Stimulated activated CD8-positive, alpha-beta memory T cell treated with anti-CD3 and anti-CD28 coated beads, Interleukin-12 subunit alpha, Interleukin-12 subunit beta, amount 100 ng/mL, for 1 hour (primary cell): Measurements from ENCODE around the gene DPM3.
A peak's percentile ranks its signal among the peaks of the same experiment; 100 is the strongest.
"Not testable (repeated sequence)": the region's sequence is repeated elsewhere in the genome, so short reads cannot be mapped to it uniquely, and the experiment has no call there.

Source experiments
- DNase-seq: peaks from one replicate; pipeline ENCODE4 v3.0.0-alpha.2; 2020; ENCODE audit warnings: low read depth

DPM3 gene

DNA sequence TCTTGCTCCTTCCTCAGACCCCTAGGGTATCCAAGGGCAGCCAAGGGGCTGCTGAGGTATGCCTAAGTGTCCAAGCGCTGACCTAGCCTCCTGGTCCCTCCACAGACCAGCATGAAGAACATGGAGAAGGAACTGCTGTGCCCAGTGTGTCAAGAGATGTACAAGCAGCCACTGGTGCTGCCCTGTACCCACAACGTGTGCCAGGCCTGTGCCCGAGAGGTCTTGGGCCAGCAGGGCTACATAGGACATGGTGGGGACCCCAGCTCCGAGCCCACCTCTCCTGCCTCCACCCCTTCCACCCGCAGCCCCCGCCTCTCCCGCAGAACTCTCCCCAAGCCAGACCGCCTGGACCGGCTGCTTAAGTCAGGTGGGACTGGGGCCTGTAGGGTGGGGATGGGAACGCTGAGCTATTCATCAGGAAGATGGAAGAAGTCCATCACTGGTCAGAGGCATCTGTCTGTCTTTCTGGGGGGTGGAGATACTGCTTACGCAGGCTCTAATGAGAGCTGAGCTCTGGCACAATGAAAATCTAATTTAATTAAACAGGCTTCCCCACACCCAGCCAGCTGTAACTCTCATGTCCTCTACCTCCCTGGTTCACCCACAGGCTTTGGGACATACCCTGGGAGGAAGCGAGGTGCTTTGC lies 35.1 kb upstream of the DPM3 start:
- no peak for DNase-seq

DNA sequence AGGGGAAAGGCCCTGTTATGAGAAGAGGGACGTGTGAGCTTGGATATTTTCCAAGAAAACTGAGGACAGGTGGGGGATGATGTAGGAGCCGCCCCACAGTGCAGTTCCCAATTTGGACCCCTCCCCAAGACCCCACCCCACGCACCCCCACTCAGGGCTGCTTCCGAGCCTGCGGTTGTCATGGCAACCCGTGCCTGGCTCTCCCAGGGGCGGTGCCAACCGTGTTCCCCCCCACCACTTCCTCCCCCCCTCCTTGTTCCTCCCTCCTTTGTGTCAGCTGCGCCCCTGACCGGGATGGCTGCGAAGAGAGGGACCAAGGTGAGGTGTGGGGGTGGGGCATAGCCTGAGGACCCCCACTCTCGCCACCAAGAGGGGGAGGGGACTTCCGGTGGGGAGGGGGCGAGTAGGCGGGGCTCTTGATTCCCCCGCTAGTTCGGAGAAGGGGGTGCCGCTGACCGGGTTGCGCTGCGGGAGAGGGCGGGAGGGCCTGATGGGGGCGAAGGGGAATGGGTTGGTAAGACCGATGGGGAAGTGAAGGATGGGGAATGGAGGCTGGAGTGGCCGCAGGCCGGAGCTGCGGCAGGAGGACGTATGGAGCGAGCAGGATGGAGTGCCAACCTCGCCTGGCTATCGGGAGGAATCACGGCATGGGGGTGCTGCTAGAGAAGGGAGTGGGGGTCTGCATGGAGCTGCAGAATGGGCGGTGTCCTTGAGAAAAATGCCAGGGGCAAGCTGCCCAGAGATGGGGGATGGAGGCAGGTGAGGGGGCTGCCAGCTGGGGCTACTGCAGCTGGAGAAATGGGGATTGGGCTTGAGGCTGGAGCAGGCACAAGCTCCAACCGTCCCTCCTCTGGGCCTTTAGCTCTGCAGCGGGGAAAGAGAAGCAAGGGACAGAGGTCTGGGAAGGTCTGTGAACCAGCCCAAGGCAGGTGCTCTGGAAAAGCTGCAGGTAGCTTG lies 34.3 kb upstream of the DPM3 start:
- DNase-seq = no peak

DNA sequence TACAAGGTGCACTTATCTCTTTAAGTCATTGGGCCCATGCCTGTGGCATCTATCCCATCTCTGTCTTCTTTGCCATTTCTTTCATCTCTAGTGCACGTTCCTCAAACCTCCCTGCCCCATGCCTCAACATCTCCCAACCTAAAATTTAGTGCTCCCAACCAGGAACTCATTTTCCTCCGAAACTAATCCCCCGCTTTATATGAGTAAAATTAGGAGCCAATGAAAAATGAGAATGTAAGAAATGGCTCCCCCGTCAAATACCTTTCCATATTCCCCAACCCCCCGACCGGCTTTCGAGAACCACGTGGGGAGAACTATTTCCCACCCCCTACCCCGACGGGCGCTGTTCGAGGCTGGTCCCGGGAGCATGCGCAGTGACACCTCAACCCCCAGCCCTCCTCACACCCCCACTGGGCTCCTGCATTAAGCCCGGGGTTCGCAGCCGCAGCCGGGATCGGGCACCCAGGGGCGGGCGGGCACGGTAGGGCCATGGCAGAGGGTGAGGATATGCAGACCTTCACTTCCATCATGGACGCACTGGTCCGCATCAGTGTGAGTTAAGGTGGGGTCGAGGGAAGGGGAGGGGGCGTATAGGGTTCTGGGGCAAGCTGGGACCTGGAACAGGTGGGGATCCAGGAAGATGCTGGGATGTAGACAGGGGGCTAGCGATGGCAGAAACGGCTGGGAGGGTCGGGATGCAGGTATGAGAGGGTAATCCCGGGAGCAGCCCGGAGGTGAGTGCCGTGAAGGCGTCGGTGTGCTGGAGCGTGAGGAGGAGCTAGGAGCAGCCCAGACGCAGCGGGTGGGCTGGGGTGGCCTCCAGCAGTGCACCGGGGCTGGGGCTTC lies 33.4 kb upstream of the DPM3 start, which contains the start of gene TRIM46:
TSS of gene TRIM46 (plus strand) at position 372 of the 846 bp plus-strand sequence. CDS start at position 490, 118 bp downstream.
- no peak for DNase-seq

DNA sequence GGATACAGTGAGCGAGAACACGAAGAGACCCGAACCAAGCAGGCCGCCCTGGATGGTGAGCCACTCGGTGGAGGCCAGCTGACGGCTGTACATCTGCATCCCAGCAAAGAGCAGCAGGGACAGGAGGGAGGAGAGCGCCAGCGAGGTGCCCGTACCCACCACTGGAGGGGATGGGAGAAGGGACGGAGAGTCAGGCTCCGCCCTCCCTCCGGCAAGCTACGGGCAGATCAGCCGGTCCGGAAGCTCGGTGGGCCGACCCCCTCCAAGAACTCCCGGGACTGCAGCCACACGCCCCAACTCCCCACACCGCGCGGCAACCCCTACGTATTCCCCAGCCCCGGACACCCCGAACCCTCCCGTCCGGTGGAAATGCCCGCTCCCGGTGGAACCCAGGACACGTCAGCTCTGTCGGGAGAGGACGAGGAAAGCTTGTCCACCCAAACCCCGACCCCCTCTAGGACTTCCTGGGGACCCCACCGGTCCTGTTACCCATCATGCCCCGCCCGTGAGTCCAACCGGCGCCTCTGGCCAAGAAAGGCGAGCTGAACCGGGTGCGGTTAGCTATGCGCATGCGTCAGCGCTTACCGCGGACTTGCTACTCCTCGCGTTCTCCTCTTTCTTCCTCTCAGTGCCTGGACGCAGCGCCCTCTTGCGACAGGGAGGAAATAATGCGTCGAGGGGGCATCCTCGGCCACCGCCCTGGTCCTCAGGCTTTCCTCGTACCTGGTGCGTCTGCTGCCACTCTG lies 32.6 kb upstream of the DPM3 start, which contains the start of gene KRTCAP2:
TSS of gene KRTCAP2 (minus strand) at position 573 of the 746 bp plus-strand sequence. CDS start at position 493, 80 bp downstream.
- peak; percentile 92 for DNase-seq

DNA sequence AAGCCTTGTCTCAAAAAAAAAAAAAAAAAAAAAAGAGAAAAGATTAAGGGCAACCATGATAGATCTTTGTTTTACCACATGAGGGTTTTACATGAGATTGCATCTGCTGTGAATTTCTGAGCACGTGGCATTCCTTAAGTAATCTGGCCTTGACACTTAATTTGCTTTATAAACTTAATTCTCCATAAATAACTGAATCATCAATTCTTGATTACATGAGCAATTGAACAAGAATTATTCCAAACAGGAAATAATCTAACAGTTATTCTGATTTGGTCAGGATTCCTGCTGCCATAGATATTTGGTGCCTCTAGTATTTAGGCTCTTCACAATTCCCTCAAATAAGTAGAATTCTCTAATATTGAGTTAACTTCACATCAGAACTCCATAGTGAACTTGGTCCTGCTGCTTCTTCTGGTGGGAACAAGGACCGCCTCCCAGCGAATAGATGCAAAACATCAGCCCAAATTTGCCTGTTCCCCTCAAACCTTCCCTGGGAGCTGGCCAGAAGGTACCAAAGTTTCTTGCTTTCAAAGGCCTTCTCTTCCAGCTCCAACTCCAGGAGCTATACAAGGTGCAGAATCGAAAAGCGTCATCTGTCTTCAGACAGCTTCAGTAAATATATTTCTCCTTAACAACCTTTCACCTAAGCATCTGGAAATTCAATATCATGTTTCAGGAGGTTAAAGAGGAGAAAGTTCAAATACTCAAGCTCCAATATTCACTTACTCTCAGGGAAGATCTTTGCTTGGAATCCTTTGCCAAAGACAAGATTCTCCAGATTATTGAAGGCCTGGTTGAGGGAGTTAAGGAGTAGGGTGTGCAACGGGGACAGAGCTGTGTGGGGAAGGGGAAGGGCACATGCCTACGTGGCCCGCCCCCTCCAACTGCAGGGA lies 31.8 kb upstream of the DPM3 start:
- no peak for DNase-seq

DNA sequence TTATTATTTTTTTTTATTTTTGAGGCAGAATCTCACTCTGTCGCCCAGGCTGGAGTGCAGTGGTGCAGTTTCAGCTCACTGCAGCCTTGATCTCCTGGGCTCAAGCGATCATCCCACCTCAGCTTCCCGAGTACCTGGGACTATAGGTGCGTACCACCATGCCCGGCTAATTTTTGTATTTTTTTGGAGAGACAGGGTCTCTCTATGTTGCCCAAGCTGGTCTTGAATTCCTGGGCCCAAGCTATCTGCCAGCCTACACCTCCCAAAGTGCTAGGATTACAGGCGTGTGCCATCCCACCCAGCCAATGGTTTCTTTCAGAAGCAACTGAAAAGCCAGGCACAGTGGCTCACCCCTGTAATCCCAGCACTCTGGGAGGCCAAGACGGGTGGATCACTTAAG lies 30.5 kb upstream of the DPM3 start:
- no peak for DNase-seq

DNA sequence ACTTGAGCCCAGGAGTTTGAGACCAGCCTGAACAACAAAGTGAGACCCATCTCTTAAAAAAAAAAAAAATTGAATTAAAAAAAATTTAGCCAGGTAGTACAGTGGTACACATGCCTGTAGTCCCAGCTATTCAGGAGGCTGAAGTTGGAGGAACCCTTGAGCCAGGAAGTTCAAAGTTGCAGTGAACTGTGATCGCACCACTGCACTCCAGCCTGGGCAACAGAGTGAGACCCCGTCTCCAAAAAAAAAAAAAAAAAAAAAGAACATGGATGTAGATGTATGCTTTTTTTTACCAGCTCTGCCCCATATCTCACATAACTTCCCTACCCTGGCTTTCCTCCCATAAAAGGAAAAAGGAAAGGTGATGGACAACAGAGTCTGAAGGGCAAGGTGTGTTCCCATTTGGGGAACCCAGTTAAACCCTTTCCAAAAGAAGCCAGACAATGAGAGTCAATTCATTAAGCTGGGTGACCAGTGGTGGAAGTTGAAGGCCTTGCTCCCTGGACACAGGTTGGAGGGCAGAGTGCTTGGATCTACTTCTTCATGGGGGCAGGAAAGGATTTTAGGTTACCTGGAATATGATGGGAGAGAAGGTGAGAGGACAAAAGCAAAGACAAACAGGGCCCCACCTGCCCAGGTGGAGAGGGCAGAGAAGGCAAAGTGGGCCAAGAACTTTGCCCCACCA lies 29.9 kb upstream of the DPM3 start:
- no peak for DNase-seq

DNA sequence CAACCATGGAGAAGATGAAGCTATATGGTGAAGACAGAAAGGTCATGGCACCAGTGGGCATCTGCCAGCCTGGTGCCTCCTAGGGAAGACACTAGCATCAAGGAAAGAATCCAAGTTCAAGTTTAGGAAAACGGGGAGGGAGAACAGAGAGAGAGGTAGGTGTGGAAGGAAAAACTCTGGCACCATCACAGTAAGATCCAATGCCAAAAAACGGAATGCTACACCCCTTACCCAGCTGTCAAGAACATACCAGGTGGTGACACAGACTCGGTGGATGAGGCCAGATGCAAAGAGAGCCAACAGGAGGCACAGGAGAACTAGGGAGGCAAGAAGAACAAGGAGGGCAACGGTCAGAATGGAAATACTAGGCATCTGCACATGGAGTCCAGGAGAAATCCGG lies 29.2 kb upstream of the DPM3 start:
- no peak for DNase-seq

DNA sequence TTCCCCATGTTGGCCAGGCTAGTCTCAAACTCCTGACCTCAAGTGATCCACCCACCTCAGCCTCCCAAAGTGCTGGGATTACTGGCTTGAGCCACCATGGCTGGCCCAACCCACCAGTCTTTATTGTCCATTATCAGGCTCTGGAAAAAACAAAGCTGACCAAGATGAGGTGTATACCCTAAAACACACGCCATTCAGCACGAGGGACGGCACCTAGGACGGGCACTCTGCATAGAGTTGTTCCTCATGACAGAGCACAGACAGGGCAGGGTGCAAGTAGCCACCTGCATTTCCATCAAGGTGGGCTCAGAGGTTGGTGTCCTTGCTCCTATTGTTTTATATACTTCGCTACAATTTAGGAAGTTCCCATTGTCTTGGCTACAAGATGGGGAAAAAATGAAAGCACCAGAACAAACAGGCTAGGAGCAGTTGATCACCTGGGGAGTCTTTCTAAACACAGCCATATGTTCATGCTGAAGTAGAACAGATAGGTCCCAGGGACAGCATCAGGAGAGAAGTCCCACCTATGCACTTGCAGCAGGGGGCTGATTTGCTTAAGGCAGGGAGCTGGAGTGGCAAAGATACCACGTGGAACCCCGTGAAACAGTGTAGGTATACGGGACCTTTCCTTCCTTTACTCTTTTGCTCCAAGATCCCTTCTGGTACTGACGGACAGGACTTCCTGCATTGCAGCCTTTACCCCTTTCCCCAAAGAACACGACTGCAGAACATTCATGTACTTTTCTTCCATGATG lies 28.3 kb upstream of the DPM3 start:
- no peak for DNase-seq

DNA sequence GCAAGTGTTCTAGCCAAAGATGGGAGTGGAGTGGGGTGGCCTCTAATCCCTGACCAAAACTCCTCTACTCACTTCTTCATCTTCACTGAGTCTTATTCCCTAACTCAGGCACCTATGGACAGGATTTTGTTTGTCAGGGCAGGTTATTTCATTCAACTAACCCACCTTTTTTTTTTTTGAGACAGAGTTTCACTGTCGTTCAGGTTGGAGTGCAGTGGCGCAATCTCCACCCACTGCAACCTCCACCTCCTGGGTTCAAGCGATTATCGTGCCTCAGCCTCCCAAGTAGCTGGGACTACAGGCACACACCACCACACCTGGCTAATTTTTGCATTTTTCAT lies 27.7 kb upstream of the DPM3 start:
- DNase-seq = not testable (repeated sequence)

DNA sequence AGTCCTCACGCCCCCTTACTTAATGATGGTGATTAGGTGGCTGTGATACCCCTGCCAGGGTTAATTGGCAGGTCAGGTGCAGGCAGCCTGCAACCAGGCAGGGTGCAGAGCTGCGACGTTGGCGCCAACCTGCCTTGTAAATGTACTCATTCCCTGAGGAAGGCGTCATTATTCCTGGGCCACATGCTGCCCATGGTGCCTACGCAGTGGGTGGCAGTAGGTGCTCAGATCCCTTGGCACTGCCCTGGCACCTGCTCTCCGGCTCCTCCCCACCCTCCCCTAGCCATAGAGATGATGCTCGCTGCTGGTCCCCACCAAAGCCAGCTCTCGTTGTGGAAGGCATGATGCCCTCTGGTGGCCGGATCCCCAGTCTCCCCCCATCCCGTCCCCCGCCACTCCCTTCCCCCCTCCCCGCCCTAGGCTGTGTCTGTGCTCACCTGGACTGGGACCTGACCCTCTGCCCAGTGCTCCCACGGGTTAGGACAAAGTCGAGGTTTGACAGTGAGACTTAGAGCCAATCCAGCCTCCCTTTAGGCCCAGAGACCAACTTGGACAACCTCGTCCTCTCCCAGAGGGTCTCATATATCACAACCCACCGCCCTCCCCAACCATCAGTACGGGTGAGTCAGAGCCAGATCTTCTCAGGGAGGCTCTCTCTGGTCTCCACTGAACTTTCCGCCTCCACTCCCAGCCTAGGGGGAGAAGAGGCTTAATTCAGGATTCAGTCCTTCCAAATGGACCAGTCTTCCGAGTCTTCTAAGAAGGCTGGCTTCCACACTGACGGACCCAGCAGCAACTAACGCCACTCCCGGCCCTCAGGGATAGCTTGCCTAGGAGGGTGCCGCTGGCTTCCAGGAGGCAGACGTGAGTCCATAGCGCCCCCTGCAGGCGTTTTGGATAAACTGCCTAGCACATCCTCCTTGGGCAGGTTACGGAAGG lies 27.1 kb upstream of the DPM3 start:
- peak; percentile 81 for DNase-seq

DNA sequence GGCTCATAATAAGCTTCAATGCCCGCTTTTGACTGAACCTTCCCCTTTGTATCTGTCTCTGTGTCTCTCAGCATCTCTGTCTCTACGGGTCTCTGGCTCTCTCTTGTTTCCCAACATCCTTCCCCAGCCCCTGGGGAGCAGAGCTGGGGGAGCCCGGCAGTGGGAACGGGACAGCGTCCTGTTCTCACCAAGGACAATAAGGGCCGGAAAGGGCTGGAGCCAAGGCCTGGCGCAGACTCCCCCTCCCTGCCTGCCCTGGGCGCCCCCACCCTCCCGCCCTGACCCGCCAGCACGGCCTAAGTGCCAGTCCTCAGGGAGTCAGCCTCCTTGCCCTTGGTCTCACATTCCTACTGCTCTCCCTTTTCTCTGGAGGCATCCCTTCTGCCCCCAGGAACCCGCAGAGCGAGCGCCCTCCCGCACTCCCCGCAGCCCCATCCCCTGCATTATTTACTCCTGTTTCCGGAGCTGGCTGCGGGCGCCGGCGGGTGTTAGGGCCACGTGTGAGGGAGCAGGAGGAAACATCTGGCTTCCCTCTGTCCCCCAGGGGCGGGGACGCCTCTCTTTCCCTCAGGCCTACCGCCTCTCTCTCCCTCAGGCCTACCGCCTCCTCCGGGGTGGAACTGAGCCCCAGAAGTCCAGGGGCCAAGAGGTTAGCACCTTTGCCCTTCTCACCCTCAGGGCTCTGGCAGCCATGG lies 26.3 kb upstream of the DPM3 start:
- DNase-seq = no peak

DNA sequence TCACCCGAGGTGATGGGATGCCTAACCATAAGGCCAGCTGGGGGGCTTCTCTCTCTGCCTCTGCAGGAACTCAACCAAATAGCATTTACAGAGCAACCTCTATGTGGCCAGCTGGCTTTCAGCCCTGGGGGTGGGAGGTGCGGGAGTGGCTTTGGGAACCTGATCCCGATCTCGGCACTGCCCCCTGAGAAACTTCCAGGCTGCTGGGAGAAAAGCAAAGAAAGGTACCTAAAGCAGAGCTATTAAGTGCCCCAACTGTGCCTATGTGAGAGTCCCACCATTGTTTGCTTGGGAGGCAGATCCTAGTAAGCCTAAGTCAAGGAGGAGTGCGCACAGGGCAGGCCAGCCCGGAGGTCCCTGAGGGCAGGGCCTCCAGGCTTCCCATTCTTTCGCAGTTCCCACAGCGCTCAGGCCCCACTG lies 25.7 kb upstream of the DPM3 start:
- no peak for DNase-seq

DNA sequence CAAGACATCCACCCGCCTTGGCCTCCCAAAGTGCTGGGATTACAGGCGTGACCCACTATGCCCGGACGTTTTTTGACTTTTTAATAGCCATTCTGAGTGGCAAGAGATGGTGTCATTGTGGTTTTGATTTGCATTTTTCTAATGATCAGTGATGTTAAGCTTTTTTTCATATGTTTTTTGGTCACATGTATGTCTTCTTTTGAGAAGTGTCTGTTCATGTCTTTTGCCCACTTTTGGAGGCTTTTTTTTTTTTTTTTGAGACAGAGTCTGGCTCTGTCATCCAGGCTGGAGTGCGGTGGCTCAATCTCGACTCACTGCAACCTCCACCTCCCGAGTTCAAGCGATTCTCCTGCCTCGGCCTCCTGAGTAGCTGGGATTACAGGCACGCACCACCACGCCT lies 24.3 kb upstream of the DPM3 start:
- DNase-seq = not testable (repeated sequence)

DNA sequence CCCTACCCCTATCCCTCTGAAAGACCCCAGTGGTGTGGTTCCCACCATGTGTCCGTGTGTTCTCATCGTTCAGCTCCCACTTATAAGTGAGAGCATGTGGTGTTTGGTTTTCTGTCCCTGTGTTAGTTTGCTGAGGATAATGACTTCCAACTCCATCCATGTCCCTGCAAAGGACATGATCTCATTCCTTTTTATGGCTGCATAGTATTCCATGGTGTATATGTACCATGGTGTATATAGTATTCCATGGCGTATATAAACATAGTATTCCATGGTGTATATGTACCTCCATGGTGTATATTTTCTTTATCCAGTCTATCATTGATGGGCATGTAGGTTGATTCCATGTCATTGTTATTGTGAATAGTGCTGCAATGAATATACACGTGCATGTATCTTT lies 23.5 kb upstream of the DPM3 start:
- not testable (repeated sequence) for DNase-seq

DNA sequence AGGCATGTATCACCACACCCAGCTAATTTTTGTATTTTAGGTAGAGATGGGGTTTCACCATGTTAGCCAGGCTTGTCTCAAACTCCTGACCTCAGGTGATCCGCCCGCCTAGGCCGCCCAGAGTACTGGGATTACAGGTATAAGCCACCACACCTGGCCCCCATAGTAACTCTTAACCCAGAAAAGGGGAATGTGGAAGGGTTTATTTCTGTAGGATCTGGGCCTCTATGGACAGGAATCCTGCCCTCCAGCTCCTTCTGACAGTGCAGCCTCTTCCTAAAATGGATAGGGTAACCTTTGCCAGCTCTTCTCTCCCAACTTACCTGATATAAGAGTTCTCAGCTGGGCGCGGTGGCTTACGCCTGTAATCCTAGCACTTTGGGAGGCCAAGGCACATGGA lies 22.3 kb upstream of the DPM3 start:
- not testable (repeated sequence) for DNase-seq

DNA sequence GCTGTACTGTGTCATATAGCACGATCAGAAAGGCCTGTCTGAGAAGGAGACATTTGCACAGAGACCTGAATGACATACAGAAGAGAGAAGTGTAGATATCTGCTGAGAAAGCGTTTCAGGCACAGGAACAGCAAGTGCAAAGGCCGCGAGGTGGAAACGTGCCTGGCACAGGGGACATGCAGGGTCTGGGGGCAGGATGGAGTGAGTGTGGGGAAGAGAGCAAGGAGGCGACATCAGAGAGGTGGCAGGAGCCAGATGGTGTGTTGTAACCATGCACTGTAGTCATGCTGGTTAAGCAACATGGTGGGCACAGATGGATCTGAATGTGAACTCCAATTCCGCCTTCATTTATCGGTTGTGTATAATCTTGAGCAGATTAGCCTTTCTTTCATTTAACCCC lies 19.8 kb upstream of the DPM3 start:
- no peak for DNase-seq
